HepG2 (cell line): ENCODE data around the gene LRRC74B. TPM values are rescaled to one million over a fixed set of nuclear protein-coding genes. Genes with fewer than 3 reads are reported as not detected.

Experiments
- ESRRA ChIP-seq: sonication (generic); formaldehyde crosslinking; IDR thresholded peaks from 2 replicates; pipeline ENCODE4 v1.5.1; 2020; ENCODE audit warnings: mild to moderate bottlenecking, low read depth, missing genetic modification reagents
- FOXA3 ChIP-seq: IDR thresholded peaks from 2 replicates; pipeline ENCODE4 v1.6.1; 2016; ENCODE audit warnings: missing genetic modification reagents, missing compliant biosample characterization
- MXI1 ChIP-seq: IDR thresholded peaks from 3 replicates; pipeline ENCODE4 v1.6.1; 2012; ENCODE audit warnings: low read depth, low read length, inconsistent platforms, borderline replicate concordance
- NFE2 ChIP-seq: sonication (generic); formaldehyde crosslinking; IDR thresholded peaks from 2 replicates; pipeline ENCODE4 v1.4.0; 2020; ENCODE audit warnings: missing genetic modification reagents
- POLR2AphosphoS5 ChIP-seq: IDR thresholded peaks from 2 replicates; pipeline ENCODE4 v1.6.1; 2012; ENCODE audit warnings: low read depth, low read length
- PTBP1 ChIP-seq: fragments of 200-400 bp; formaldehyde crosslinking; IDR thresholded peaks from 2 replicates; pipeline ENCODE4 v1.6.1; 2018; ENCODE audit warnings: low read length, low read depth; ENCODE audit not compliant: poor library complexity, severe bottlenecking
- RAD21 ChIP-seq: fragments of 450-650 bp; formaldehyde crosslinking; IDR thresholded peaks from 2 replicates; pipeline ENCODE4 v1.5.0; 2020; ENCODE audit warnings: mild to moderate bottlenecking
- SMARCC2 ChIP-seq: fragments of 450-650 bp; IDR thresholded peaks from 2 replicates; pipeline ENCODE4 v1.6.1; 2017; ENCODE audit warnings: antibody characterized with exemption, mild to moderate bottlenecking
- TCF7L2 ChIP-seq: IDR thresholded peaks from 2 replicates; pipeline ENCODE4 v1.6.1; 2011; ENCODE audit warnings: mild to moderate bottlenecking, low read depth, low read length, moderate library complexity
- TP53 ChIP-seq: sonication (generic); formaldehyde crosslinking; conservative IDR thresholded peaks from 2 replicates; pipeline ENCODE4 v1.4.0; 2020; ENCODE audit warnings: missing genetic modification reagents
- ZBTB8A ChIP-seq: sonication (generic); formaldehyde crosslinking; IDR thresholded peaks from 2 replicates; pipeline ENCODE4 v1.4.0; 2020; ENCODE audit warnings: mild to moderate bottlenecking, low read depth, missing genetic modification reagents, borderline replicate concordance
- ZNF253 ChIP-seq: sonication (generic); formaldehyde crosslinking; IDR thresholded peaks from 2 replicates; pipeline ENCODE4 v1.8.0; 2022; ENCODE audit warnings: mild to moderate bottlenecking, missing genetic modification reagents, borderline replicate concordance
- ZNF34 ChIP-seq: sonication (generic); formaldehyde crosslinking; IDR thresholded peaks from 2 replicates; pipeline ENCODE4 v1.4.0; 2020; ENCODE audit warnings: mild to moderate bottlenecking, missing genetic modification reagents, borderline replicate concordance
- ZNF383 ChIP-seq: sonication (generic); formaldehyde crosslinking; IDR thresholded peaks from 2 replicates; pipeline ENCODE4 v1.4.0; 2020; ENCODE audit warnings: missing genetic modification reagents, mild to moderate bottlenecking, borderline replicate concordance
- ZNF598 ChIP-seq: sonication (generic); formaldehyde crosslinking; IDR thresholded peaks from 2 replicates; pipeline ENCODE4 v1.5.1; 2020; ENCODE audit warnings: mild to moderate bottlenecking, missing genetic modification reagents, borderline replicate concordance
- polyA plus RNA-seq, 8 experiments: library from polyadenylated mRNA; depleted of rRNA in 3 of 8; stranded (reverse) in 7 of 8; unstranded in 1 of 8; fragments of >200 nt; fragmentation: Illumina TruSeq in 4 of 8; extraction: Trizol in 4 of 8; gene quantifications; 2 replicates each; pipeline versions ENCODE4 v1.2.1 to v1.2.3, GENCODE V29; 2011 to 2016; ENCODE audit warnings: low read depth in 4 of 8, missing spikeins in 1 of 8, mixed read lengths in 1 of 8; ENCODE audit not compliant: insufficient read depth in 1 of 8
- total RNA-seq, 5 experiments: library from RNA; depleted of rRNA; stranded (reverse); fragments of >200 nt; fragmentation: Illumina TruSeq; extraction: Trizol; gene quantifications; 2 replicates each; pipeline ENCODE4 v1.2.3, GENCODE V29; 2016; ENCODE audit warnings: low read depth in 1 of 5
- TF ChIP-seq, protein P1 (sequence below): fragments of 450-650 bp; IDR thresholded peaks from 2 replicates; pipeline ENCODE4 v1.6.1; 2017; ENCODE audit warnings: mild to moderate bottlenecking
- TF ChIP-seq, protein P2 (sequence below): sonication (generic); formaldehyde crosslinking; IDR thresholded peaks from 2 replicates; pipeline ENCODE4 v1.4.0; 2020; ENCODE audit warnings: missing genetic modification reagents, low read depth, mild to moderate bottlenecking, borderline replicate concordance
- TF ChIP-seq, protein P3 (sequence below): sonication (generic); formaldehyde crosslinking; IDR thresholded peaks from 2 replicates; pipeline ENCODE4 v1.5.0; 2020; ENCODE audit warnings: missing genetic modification reagents, mild to moderate bottlenecking, borderline replicate concordance
- TF ChIP-seq, protein P4 (sequence below): IDR thresholded peaks from 2 replicates; pipeline ENCODE4 v1.6.1; 2016
- TF ChIP-seq, protein P5 (sequence below): sonication (generic); formaldehyde crosslinking; IDR thresholded peaks from 2 replicates; pipeline ENCODE4 v1.5.0; 2020; ENCODE audit warnings: mild to moderate bottlenecking, missing genetic modification reagents
- TF ChIP-seq, protein P6 (sequence below): sonication (generic); formaldehyde crosslinking; IDR thresholded peaks from 2 replicates; pipeline ENCODE4 v1.5.1; 2020; ENCODE audit warnings: missing genetic modification reagents, mild to moderate bottlenecking, borderline replicate concordance

Gene LRRC74B
- total and polyA plus RNA-seq, 2 of the 13 experiments (the other 11 are each of a cell fraction or from before 2014, with no cell fraction given): not detected

DNA sequence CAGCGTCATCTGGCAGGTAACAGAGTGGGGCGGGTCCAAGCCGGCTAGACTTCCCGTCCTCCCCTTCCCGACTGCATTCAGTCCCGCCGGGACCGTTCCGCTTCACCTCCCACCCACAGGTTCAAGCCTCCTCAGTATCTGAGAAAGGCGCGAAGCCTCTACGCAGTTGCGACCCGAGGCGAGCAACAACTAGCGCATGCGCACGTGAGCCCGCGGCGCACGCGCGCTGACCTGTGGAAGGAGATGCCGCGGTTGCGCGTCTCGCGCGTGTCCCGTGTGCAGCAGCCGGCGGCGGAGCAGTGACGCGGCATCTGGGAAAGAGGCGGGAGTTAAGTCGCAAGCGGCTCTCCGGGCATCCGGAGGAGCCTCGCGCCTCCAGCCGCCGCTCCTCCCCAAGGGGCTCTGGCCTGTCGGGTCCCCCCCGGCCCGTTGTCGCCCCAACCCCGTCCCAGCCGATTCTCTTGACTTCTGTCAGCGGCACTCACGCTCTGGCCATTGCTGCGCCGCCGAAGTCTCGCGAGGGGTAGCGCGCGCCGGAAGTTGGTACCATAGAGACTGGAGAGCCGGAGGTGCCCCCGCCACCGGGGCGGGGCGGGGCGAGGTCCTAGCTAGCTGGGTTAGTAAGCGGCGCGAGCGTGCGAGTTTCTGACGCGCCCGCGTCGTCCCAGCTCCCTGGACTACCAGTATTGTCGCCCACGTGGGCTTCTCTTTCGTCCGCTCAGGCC is 44.0 kb upstream of the LRRC74B start, which contains the start of gene THAP7 (continued):
- TF ChIP-seq, protein P1, sequence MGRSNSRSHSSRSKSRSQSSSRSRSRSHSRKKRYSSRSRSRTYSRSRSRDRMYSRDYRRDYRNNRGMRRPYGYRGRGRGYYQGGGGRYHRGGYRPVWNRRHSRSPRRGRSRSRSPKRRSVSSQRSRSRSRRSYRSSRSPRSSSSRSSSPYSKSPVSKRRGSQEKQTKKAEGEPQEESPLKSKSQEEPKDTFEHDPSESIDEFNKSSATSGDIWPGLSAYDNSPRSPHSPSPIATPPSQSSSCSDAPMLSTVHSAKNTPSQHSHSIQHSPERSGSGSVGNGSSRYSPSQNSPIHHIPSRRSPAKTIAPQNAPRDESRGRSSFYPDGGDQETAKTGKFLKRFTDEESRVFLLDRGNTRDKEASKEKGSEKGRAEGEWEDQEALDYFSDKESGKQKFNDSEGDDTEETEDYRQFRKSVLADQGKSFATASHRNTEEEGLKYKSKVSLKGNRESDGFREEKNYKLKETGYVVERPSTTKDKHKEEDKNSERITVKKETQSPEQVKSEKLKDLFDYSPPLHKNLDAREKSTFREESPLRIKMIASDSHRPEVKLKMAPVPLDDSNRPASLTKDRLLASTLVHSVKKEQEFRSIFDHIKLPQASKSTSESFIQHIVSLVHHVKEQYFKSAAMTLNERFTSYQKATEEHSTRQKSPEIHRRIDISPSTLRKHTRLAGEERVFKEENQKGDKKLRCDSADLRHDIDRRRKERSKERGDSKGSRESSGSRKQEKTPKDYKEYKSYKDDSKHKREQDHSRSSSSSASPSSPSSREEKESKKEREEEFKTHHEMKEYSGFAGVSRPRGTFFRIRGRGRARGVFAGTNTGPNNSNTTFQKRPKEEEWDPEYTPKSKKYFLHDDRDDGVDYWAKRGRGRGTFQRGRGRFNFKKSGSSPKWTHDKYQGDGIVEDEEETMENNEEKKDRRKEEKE: no peak
- TF ChIP-seq, protein P2, sequence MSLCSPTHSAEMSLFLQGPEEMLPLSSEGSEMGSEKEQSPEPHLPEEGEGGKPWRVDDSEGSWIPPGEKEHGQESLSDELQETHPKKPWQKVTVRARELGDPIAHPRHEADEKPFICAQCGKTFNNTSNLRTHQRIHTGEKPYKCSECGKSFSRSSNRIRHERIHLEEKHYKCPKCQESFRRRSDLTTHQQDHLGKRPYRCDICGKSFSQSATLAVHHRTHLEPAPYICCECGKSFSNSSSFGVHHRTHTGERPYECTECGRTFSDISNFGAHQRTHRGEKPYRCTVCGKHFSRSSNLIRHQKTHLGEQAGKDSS (CRISPR knock-in tag): no peak
- TF ChIP-seq ZBTB8A (CRISPR knock-in tag) (no peak), PTBP1 (no peak), ZNF383 (CRISPR knock-in tag) (no peak), TCF7L2 (no peak), RAD21 (CRISPR knock-in tag) (no peak; the same call in 1 of the 2 replicates), ZNF253 (CRISPR knock-in tag) (no peak), ESRRA (peak; percentile 57; the same call in 1 of the 2 replicates), ZNF598 (CRISPR knock-in tag) (no peak), POLR2AphosphoS5 (peak; percentile 81), SMARCC2 (no peak), TP53 (no peak), NFE2 (CRISPR knock-in tag) (no peak), MXI1 (peak; percentile 92; the same call in 2 of the 3 replicates), FOXA3 (CRISPR knock-in tag) (peak; percentile 16; the same call in 1 of the 2 replicates), ZNF34 (CRISPR knock-in tag) (no peak)
- TF ChIP-seq, protein P3, sequence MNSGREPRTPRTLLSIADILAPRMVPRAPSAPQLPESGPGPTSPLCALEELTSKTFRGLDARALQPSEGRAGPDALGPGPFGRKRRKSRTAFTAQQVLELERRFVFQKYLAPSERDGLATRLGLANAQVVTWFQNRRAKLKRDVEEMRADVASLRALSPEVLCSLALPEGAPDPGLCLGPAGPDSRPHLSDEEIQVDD (CRISPR knock-in tag): no peak; the same call in 1 of the 2 replicates
- TF ChIP-seq, protein P4, sequence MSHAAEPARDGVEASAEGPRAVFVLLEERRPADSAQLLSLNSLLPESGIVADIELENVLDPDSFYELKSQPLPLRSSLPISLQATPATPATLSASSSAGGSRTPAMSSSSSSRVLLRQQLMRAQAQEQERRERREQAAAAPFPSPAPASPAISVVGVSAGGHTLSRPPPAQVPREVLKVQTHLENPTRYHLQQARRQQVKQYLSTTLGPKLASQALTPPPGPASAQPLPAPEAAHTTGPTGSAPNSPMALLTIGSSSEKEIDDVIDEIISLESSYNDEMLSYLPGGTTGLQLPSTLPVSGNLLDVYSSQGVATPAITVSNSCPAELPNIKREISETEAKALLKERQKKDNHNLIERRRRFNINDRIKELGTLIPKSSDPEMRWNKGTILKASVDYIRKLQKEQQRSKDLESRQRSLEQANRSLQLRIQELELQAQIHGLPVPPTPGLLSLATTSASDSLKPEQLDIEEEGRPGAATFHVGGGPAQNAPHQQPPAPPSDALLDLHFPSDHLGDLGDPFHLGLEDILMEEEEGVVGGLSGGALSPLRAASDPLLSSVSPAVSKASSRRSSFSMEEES: peak; percentile 34
- TF ChIP-seq, protein P5, sequence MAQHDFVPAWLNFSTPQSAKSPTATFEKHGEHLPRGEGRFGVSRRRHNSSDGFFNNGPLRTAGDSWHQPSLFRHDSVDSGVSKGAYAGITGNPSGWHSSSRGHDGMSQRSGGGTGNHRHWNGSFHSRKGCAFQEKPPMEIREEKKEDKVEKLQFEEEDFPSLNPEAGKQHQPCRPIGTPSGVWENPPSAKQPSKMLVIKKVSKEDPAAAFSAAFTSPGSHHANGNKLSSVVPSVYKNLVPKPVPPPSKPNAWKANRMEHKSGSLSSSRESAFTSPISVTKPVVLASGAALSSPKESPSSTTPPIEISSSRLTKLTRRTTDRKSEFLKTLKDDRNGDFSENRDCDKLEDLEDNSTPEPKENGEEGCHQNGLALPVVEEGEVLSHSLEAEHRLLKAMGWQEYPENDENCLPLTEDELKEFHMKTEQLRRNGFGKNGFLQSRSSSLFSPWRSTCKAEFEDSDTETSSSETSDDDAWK: no peak
- TF ChIP-seq, protein P6, sequence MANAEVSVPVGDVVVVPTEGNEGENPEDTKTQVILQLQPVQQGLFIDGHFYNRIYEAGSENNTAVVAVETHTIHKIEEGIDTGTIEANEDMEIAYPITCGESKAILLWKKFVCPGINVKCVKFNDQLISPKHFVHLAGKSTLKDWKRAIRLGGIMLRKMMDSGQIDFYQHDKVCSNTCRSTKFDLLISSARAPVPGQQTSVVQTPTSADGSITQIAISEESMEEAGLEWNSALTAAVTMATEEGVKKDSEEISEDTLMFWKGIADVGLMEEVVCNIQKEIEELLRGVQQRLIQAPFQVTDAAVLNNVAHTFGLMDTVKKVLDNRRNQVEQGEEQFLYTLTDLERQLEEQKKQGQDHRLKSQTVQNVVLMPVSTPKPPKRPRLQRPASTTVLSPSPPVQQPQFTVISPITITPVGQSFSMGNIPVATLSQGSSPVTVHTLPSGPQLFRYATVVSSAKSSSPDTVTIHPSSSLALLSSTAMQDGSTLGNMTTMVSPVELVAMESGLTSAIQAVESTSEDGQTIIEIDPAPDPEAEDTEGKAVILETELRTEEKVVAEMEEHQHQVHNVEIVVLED (CRISPR knock-in tag): peak; percentile 87
